ENCODE measurements around the gene BBS9. TPM values are rescaled to one million over a fixed set of nuclear protein-coding genes. Genes with fewer than 3 reads are reported as not detected.

Gene BBS9
- total and polyA plus RNA-seq, 2 of the 4 experiments (the other 2 are of a cell fraction) = 7.9 to 9.5 TPM

- CTCF ChIA-PET = no interaction called here
- intact Hi-C loops (cut with micrococcal nuclease) = no loop called here
- dilution Hi-C loops (cut with HindIII; ENCODE audit: low sequenced_read_pairs, unreplicated experiment) = no loop called here
Observed at GRCh38 chr7:33604056-33604455, 474.7 kb downstream of the BBS9 start.

More at GRCh38 chr7:33604056-33604455, 474.7 kb downstream of the BBS9 start:
- no peak overlapping the region for H2AFZ ChIP-seq (replicated peaks; ENCODE audit: low read length, poor library complexity)
- H4K91ac ChIP-seq (ENCODE audit: insufficient read depth, low read depth, low read length) = no peak overlapping the region
- DNase-seq = peak; percentile 15
- no peaks in the 10 kb centered on the region for H4K20me1 ChIP-seq (ENCODE audit: insufficient read depth, low read length)
- no peak overlapping the region for H4K8ac ChIP-seq (ENCODE audit: low read depth in 2 of 2, low read length in 2 of 2)
- no CpG with 5 or more reads among the region's 2 CpGs for WGBS, 2 experiments (ENCODE audit: extremely low coverage in 2 of 2, insufficient read length in 1 of 2)
- TF ChIP-seq CTCF (conservative IDR thresholded peaks at IDR 0.05; ENCODE audit: low read depth, low read length) (no peak), BHLHE40 (IDR thresholded peaks at IDR 0.05; ENCODE audit: low read depth, low read length) (no peak), POLR2A (IDR thresholded peaks at IDR 0.05; ENCODE audit: low read depth, low read length) (no peak), RFX5 (IDR thresholded peaks at IDR 0.05; ENCODE audit: low read depth, low read length) (no peak), SMC3 (IDR thresholded peaks at IDR 0.05; ENCODE audit: low read depth, low read length) (no peak), ELK1 (IDR thresholded peaks at IDR 0.05; ENCODE audit: borderline replicate concordance, low read depth, low read length) (no peak), CEBPB (IDR thresholded peaks at IDR 0.05; ENCODE audit: low read depth, low read length) (no peak), RAD21 (IDR thresholded peaks at IDR 0.05; ENCODE audit: low read length) (no peak), MAFK (IDR thresholded peaks at IDR 0.05; ENCODE audit: low read depth, low read length) (no peak), RCOR1 (IDR thresholded peaks at IDR 0.05; ENCODE audit: insufficient replicate concordance, low read length) (no peak), NFE2L2 (IDR thresholded peaks at IDR 0.05; ENCODE audit: low read depth, low read length) (no peak), FOS (IDR thresholded peaks at IDR 0.05; ENCODE audit: low read depth, low read length) (no peak), MAZ (IDR thresholded peaks at IDR 0.05; ENCODE audit: borderline replicate concordance, low read depth, low read length) (no peak), USF2 (IDR thresholded peaks at IDR 0.05; ENCODE audit: low read depth, low read length) (no peak), MXI1 (IDR thresholded peaks at IDR 0.05; ENCODE audit: borderline replicate concordance, low read depth, low read length) (no peak), CHD1 (IDR thresholded peaks at IDR 0.05; ENCODE audit: low read depth, low read length) (no peak)
- no peaks in the 10 kb centered on the region for H3K79me1 ChIP-seq (ENCODE audit: low read depth in 1 of 2, low read length in 2 of 2)
- H2BK20ac ChIP-seq (ENCODE audit: low read depth, low read length) = no peak overlapping the region
- no peak overlapping the region for H3K23ac ChIP-seq (ENCODE audit: low read depth, low read length)
- ATAC-seq (ENCODE audit: low read depth) = no peak
- H3K27ac ChIP-seq (ENCODE audit: insufficient read depth, low read length) = no peak overlapping the region
- H3K27me3 ChIP-seq (ENCODE audit: control insufficient read depth, insufficient read depth, low read length) = no peaks in the 10 kb centered on the region
- no peak overlapping the region for H3K18ac ChIP-seq (ENCODE audit: low read depth, low read length)
- H4K5ac ChIP-seq (ENCODE audit: low read depth, low read length) = no peak overlapping the region
- H3K9me1 ChIP-seq (ENCODE audit: insufficient read depth, low read length) = no peaks in the 10 kb centered on the region
- H3K9me3 ChIP-seq (ENCODE audit: control insufficient read depth, insufficient read depth, low read length) = no peaks in the 10 kb centered on the region
- POLR2A ChIA-PET (ENCODE audit: unreplicated experiment) = no interaction called here
- no peak overlapping the region for H2BK15ac ChIP-seq (ENCODE audit: low read depth, low read length)
- no peaks in the 10 kb centered on the region for H3K36me3 ChIP-seq (ENCODE audit: control insufficient read depth, insufficient read depth, low read length)
- no peak overlapping the region for H3K9ac ChIP-seq (ENCODE audit: low read depth, low read length)
- H2BK5ac ChIP-seq (ENCODE audit: low read depth, low read length, poor library complexity, severe bottlenecking) = no peak overlapping the region
- no peak overlapping the region for H2BK120ac ChIP-seq (ENCODE audit: low read depth, low read length)
- H3K4me3 ChIP-seq (ENCODE audit: insufficient read depth, low read depth, low read length) = no peak overlapping the region
- no peak overlapping the region for H3K56ac ChIP-seq (ENCODE audit: extremely low read depth, insufficient read depth, low read length)
- no peak overlapping the region for H2AK9ac ChIP-seq (replicated peaks; ENCODE audit: low read depth, low read length, poor library complexity)
- no peak overlapping the region for H3K4me2 ChIP-seq (ENCODE audit: low read depth, low read length)
- no TSS peak for BruUV-seq (replicated peaks)
- in situ Hi-C loops (cut with MboI; ENCODE audit: low sequenced_read_pairs) = no loop called here
- H3K4me1 ChIP-seq (ENCODE audit: control insufficient read depth, insufficient read depth, low read length) = peaks cover 2% of the 10 kb centered on the region; the same call in 1 of the 2 replicates
- H2AK5ac ChIP-seq (ENCODE audit: low read depth, low read length) = no peak overlapping the region
- no peak overlapping the region; the same call in 1 of the 2 replicates for H3K14ac ChIP-seq (replicated peaks; ENCODE audit: low read depth, low read length)
- no peak overlapping the region for H3K4ac ChIP-seq (ENCODE audit: low read depth, low read length)
